Measurements from ENCODE around the gene TBC1D24.
A peak's percentile ranks its signal among the peaks of the same experiment; 100 is the strongest.

Gene TBC1D24

DNA sequence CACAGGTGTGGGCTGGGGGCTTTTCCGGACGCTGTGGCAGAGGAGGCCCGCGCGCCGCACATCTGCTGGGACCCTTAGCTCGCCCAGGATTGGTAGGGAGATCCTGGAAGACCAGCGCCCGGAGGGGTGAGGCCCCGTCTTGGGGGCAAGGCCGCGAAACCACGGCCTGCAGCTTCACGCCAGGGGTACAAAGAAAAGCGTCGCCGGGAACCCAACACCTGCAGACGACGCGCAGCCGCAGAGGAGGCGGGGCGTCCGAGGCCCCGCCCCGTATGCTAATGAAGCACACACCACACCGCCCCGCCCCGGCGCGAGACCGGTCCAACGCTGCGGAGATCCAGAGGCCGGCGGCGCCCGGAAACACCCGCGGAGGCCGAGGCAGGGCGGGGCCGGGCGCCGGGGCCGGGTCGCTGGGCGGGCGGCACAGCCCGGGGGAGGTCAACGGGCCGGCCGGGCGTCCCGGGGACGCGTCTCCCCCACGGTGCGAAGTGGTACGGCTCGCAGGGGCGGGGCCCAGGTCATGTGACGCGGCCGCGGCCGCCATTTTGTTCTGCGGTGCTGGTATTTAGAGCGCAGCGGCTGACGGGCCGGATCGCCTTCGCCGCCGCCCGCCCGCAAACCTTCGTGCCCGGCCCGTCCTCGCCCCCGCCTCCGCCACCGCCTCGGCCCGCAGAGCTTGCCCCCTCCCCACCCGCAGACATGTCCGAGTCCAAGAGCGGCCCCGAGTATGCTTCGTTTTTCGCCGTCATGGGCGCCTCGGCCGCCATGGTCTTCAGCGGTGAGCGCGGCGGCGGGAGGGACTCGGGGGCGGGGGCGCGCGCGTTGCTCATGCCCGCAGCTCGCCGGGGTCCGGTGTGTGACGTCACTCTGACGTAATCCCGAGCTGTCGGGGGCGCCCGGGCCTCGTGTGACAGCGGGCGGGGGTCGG, 38.7 kb downstream of the TBC1D24 start, which contains the start of gene ATP6V0C:
ATP6V0C (plus strand) TSS at position 548 of the 928 bp plus-strand sequence; CDS start at position 700, 152 bp downstream.
- H3K4me1 ChIP-seq (ENCODE audit: control insufficient read depth, insufficient read depth, low read length): peaks cover 62% of the 10 kb centered on the region
- H3K4me3 ChIP-seq (ENCODE audit: low read length in 2 of 2): peak within 1 kb of the TSS; percentile 92 to 94
- H3K27ac ChIP-seq (ENCODE audit: low read length): peak within 1 kb of the TSS; percentile 91
- H3K36me3 ChIP-seq (ENCODE audit: control insufficient read depth in 2 of 2, insufficient read depth in 2 of 2, low read length in 2 of 2): no peaks in the 10 kb centered on the region
- peak within 1 kb of the TSS; percentile 82 to 92 for H3K9ac ChIP-seq (ENCODE audit: low read length in 2 of 2)
- no peaks in the 10 kb centered on the region for H3K27me3 ChIP-seq (ENCODE audit: control insufficient read depth in 1 of 2, insufficient read depth in 2 of 2, low read length in 2 of 2)
- H3K9me3 ChIP-seq (ENCODE audit: control insufficient read depth in 2 of 2, low read length in 2 of 2): no peaks in the 10 kb centered on the region

DNA sequence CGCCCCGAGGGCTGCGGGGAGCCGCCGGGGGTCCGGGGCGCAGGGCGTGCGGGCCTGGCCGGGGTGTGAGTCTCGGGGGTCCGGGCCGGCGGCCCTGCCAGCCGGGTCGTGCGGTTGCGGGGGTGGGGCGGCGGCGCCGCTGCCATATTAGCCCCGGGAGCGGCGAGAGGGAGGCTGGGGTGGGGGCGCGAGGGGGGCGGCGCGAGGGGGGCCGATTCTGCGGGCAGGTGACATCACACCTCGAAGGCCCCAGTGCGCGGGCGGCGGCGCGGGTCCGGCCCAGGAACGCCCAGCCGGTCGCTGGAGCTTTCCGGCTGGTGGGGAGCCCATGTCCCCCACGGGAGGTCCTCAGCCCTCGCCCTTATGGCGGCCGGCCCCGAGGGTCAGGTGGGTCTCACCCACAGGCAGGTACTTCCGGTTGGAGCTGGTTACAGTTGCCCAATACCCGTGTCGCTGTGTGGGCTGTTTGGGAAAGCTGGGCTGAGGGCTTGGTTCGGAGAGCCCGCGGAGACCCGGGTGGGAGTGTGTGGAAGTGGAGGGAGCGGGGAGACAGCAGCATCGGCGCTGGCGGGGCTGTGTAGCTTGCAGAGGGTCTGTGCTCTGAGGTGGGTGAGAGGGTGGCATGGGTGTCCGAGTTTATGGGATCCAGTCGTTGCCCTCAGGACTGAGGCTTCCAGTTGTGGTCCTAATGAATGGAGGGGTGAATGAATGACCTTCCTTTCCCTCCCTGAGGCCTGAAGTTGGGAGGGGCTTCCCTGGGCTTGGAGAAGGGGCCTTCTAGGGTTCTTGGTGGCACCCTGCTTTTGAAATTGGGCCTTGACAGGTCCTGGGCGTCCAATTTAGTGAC, 39.6 kb downstream of the TBC1D24 start:
- peaks cover 71% of the 10 kb centered on the region for H3K4me1 ChIP-seq (ENCODE audit: control insufficient read depth, insufficient read depth, low read length)

GRCh38 chr16:2515180-2515851, 40.4 kb downstream of the TBC1D24 start:
- Histone ChIP-seq H3K36me3 (ENCODE audit: control insufficient read depth in 2 of 2, insufficient read depth in 2 of 2, low read length in 2 of 2) (no peaks in the 10 kb centered on the region), H3K27me3 (ENCODE audit: control insufficient read depth in 1 of 2, insufficient read depth in 2 of 2, low read length in 2 of 2) (no peaks in the 10 kb centered on the region)

More for the DNA sequence above, 39.6 kb downstream of the TBC1D24 start:
- H3K27ac ChIP-seq (ENCODE audit: low read length): peak overlapping the region; percentile 91
- H3K9ac ChIP-seq (ENCODE audit: low read length in 2 of 2): peak overlapping the region; percentile 82 to 92
- H3K36me3 ChIP-seq (ENCODE audit: control insufficient read depth in 2 of 2, insufficient read depth in 2 of 2, low read length in 2 of 2): no peaks in the 10 kb centered on the region
- no peaks in the 10 kb centered on the region for H3K27me3 ChIP-seq (ENCODE audit: control insufficient read depth in 1 of 2, insufficient read depth in 2 of 2, low read length in 2 of 2)
- peak overlapping the region; percentile 92 to 94 for H3K4me3 ChIP-seq (ENCODE audit: low read length in 2 of 2)
- no peaks in the 10 kb centered on the region for H3K9me3 ChIP-seq (ENCODE audit: control insufficient read depth in 2 of 2, low read length in 2 of 2)

GRCh38 chr16:2516391-2517240, 41.7 kb downstream of the TBC1D24 start:
- Histone ChIP-seq H3K9me3 (ENCODE audit: control insufficient read depth in 2 of 2, low read length in 2 of 2) (no peaks in the 10 kb centered on the region), H3K4me1 (ENCODE audit: control insufficient read depth, insufficient read depth, low read length) (peaks cover 79% of the 10 kb centered on the region), H3K4me3 (ENCODE audit: low read length in 2 of 2) (peak overlapping the region; percentile 33 to 61), H3K36me3 (ENCODE audit: control insufficient read depth in 2 of 2, insufficient read depth in 2 of 2, low read length in 2 of 2) (no peaks in the 10 kb centered on the region), H3K9ac (ENCODE audit: low read length in 2 of 2) (peak overlapping the region in 1 of 2 donors; percentile 36), H3K27me3 (ENCODE audit: control insufficient read depth in 1 of 2, insufficient read depth in 2 of 2, low read length in 2 of 2) (no peaks in the 10 kb centered on the region), H3K27ac (ENCODE audit: low read length) (peak overlapping the region; percentile 24)

More at GRCh38 chr16:2515180-2515851, 40.4 kb downstream of the TBC1D24 start:
- Histone ChIP-seq H3K27ac (ENCODE audit: low read length) (peak overlapping the region; percentile 91), H3K4me3 (ENCODE audit: low read length in 2 of 2) (peak overlapping the region; percentile 92 to 94), H3K9me3 (ENCODE audit: control insufficient read depth in 2 of 2, low read length in 2 of 2) (no peaks in the 10 kb centered on the region), H3K4me1 (ENCODE audit: control insufficient read depth, insufficient read depth, low read length) (peaks cover 75% of the 10 kb centered on the region), H3K9ac (ENCODE audit: low read length in 2 of 2) (peak overlapping the region; percentile 82 to 92)

DNA sequence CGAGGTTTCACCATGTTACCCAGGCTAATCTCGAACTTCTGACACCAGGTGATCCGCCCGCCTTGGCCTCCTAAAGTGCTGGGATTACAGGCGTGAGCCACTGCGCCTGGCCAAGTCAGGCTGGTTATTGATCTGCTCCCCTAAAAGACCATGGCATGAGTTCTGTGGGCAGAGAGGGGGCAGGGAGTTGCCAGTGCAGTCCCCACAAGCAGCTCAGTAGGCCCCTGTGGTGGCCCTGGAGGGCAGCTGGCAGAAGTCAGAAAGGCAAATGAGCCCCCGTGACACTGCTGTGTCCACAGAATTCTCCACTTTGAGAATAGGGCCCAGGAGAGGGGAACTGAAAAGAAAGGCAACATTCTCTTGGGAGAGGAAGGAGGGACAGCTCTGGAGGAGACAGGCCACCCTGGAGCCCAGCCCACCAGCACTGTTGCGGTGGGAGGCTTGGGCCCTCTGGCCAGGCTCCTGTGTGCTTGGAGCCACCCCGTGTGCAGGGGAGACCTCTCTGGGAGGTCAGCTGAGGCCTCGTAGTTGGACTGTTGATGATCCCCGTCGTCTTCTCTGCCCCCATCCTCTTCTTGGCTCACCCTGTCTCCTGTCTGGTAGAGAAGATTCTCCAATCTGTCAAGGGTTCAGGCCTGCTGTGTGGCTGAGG, 43.2 kb downstream of the TBC1D24 start:
- H3K36me3 ChIP-seq (ENCODE audit: control insufficient read depth in 2 of 2, insufficient read depth in 2 of 2, low read length in 2 of 2): no peaks in the 10 kb centered on the region
- peak overlapping the region; percentile 76 for H3K27ac ChIP-seq (ENCODE audit: low read length)
- peaks cover 66% of the 10 kb centered on the region for H3K4me1 ChIP-seq (ENCODE audit: control insufficient read depth, insufficient read depth, low read length)
- H3K4me3 ChIP-seq (ENCODE audit: low read length in 2 of 2): peak overlapping the region; percentile 4 to 15
- no peaks in the 10 kb centered on the region for H3K27me3 ChIP-seq (ENCODE audit: control insufficient read depth in 1 of 2, insufficient read depth in 2 of 2, low read length in 2 of 2)
- H3K9me3 ChIP-seq (ENCODE audit: control insufficient read depth in 2 of 2, low read length in 2 of 2): no peaks in the 10 kb centered on the region
- peak overlapping the region in 1 of 2 donors; percentile 51 for H3K9ac ChIP-seq (ENCODE audit: low read length in 2 of 2)

GRCh38 chr16:2518823-2519710, 44.1 kb downstream of the TBC1D24 start:
- Histone ChIP-seq H3K4me1 (ENCODE audit: control insufficient read depth, insufficient read depth, low read length) (peaks cover 63% of the 10 kb centered on the region), H3K27me3 (ENCODE audit: control insufficient read depth in 1 of 2, insufficient read depth in 2 of 2, low read length in 2 of 2) (no peaks in the 10 kb centered on the region), H3K4me3 (ENCODE audit: low read length in 2 of 2) (peak overlapping the region in 1 of 2 donors; percentile 35), H3K36me3 (ENCODE audit: control insufficient read depth in 2 of 2, insufficient read depth in 2 of 2, low read length in 2 of 2) (peaks cover 6 to 8% of the 10 kb centered on the region in 2 donors), H3K27ac (ENCODE audit: low read length) (peak overlapping the region; percentile 76), H3K9ac (ENCODE audit: low read length in 2 of 2) (peak overlapping the region in 1 of 2 donors; percentile 50), H3K9me3 (ENCODE audit: control insufficient read depth in 2 of 2, low read length in 2 of 2) (no peaks in the 10 kb centered on the region)

- H3K9me3 ChIP-seq (ENCODE audit: control insufficient read depth in 2 of 2, low read length in 2 of 2): no peaks in the 10 kb centered on the region
- no peaks in the 10 kb centered on the region for H3K27me3 ChIP-seq (ENCODE audit: control insufficient read depth in 1 of 2, insufficient read depth in 2 of 2, low read length in 2 of 2)
- H3K4me1 ChIP-seq (ENCODE audit: control insufficient read depth, insufficient read depth, low read length): peaks cover 61% of the 10 kb centered on the region
- H3K4me3 ChIP-seq (ENCODE audit: low read length in 2 of 2): peak overlapping the region in 1 of 2 donors; percentile 55
- H3K9ac ChIP-seq (ENCODE audit: low read length in 2 of 2): peak overlapping the region in 1 of 2 donors; percentile 50
- H3K36me3 ChIP-seq (ENCODE audit: control insufficient read depth in 2 of 2, insufficient read depth in 2 of 2, low read length in 2 of 2): peaks cover 9 to 14% of the 10 kb centered on the region in 2 donors
- peak overlapping the region; percentile 76 for H3K27ac ChIP-seq (ENCODE audit: low read length)
Observed at GRCh38 chr16:2519711-2520080, 44.8 kb downstream of the TBC1D24 start.

GRCh38 chr16:2520097-2520783, 45.3 kb downstream of the TBC1D24 start, which contains the start of gene AMDHD2:
Gene AMDHD2 (plus strand): TSS chr16:2520371. CDS start chr16:2520459, 88 bp downstream.
- Histone ChIP-seq H3K27me3 (ENCODE audit: control insufficient read depth in 1 of 2, insufficient read depth in 2 of 2, low read length in 2 of 2) (no peaks in the 10 kb centered on the region), H3K4me3 (ENCODE audit: low read length in 2 of 2) (peak within 1 kb of the TSS; percentile 72 to 75), H3K36me3 (ENCODE audit: control insufficient read depth in 2 of 2, insufficient read depth in 2 of 2, low read length in 2 of 2) (peaks cover 9 to 15% of the 10 kb centered on the region in 2 donors), H3K9ac (ENCODE audit: low read length in 2 of 2) (peak within 1 kb of the TSS; percentile 50 to 71), H3K27ac (ENCODE audit: low read length) (peak within 1 kb of the TSS; percentile 76), H3K9me3 (ENCODE audit: control insufficient read depth in 2 of 2, low read length in 2 of 2) (no peaks in the 10 kb centered on the region), H3K4me1 (ENCODE audit: control insufficient read depth, insufficient read depth, low read length) (peaks cover 56% of the 10 kb centered on the region)
